ENCODE results near the gene MAGI1. TPM values are rescaled to one million over a fixed set of nuclear protein-coding genes. Genes with fewer than 3 reads are reported as not detected.

MAGI1 gene
- total and polyA plus RNA-seq, 7 donors, result 10.2 to 54.0 (median 29.8) TPM

DNA sequence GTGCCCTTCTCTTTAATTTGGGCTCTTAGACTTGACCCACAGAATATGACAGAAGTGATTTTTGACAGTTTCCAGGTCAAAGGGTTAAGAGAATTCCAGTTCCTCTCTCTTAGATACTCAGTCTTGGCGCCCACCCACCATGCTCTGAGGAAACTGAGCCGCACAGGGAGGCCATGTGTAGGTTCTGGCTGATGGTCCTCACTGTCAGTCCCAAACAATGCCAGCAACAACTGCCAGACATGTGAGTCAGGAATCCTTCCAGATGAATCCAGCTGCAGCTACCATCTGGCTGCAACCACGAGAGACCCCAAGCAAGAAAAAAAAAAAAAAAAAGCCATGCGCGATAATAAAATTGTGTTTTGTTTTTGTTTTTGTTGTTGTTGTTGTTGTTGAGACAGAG lies 326.6 kb downstream of the MAGI1 start:
- no peak for DNase-seq
- TF ChIP-seq EP300 (IDR thresholded peaks at IDR 0.05) (no peak), CTCF (IDR thresholded peaks at IDR 0.05) (no peak), POLR2A (IDR thresholded peaks at IDR 0.05) (no peak), POLR2AphosphoS5 (IDR thresholded peaks at IDR 0.05) (no peak)
- Histone ChIP-seq H3K9me3 (no peaks in the 10 kb centered on the region), H3K27ac (no peak overlapping the region), H3K4me1 (peaks cover 0 to 6% (median 0%) of the 10 kb centered on the region in 4 donors), H3K36me3 (no peaks in the 10 kb centered on the region), H3K27me3 (no peaks in the 10 kb centered on the region), H3K4me3 (no peak overlapping the region)
- 71 to 81% methylated on average over 5 of the region's 5 CpGs for WGBS, 2 donors
- intact Hi-C loops (cut with DNase I), result no loop called here

GRCh38 chr3:65706776-65707568 lies 331.7 kb downstream of the MAGI1 start:
- TF ChIP-seq CTCF (IDR thresholded peaks at IDR 0.05) (no peak), EP300 (IDR thresholded peaks at IDR 0.05) (no peak), POLR2A (IDR thresholded peaks at IDR 0.05) (no peak)
- no peaks in the 10 kb centered on the region for H3K4me1 ChIP-seq
- H3K9me3 ChIP-seq, result no peaks in the 10 kb centered on the region
- intact Hi-C loops (cut with DNase I), result no loop called here
- H3K27ac ChIP-seq, result no peak overlapping the region
- WGBS, 2 donors, result 79 to 90% methylated on average over 13 of the region's 13 CpGs
- no peak overlapping the region for H3K4me3 ChIP-seq
- no peaks in the 10 kb centered on the region for H3K36me3 ChIP-seq
- no peaks in the 10 kb centered on the region for H3K27me3 ChIP-seq
- no peak for DNase-seq

DNA sequence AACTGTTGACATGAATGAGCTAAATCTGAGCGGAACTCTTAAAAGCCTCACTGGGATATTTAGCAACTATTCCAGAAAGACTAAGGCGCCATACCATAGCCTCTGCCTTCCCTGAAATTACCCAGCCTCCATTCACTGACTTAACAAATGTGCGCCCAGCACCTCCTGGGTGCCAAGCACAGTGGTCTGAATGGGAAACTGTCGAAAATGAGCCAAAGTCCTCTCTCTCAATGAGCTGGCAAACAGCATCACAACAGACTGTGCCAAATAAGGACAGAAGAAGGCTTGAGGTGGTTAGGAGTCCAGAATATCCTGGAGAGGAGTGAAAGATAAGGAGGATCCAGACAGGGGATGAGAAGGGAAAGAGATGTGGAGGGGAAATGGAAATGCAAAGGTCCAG lies 332.4 kb downstream of the MAGI1 start:
- no peak for TF ChIP-seq CTCF (IDR thresholded peaks at IDR 0.05)
- TF ChIP-seq EP300 (IDR thresholded peaks at IDR 0.05), result no peak
- TF ChIP-seq POLR2AphosphoS5 (IDR thresholded peaks at IDR 0.05), result no peak
- TF ChIP-seq POLR2A (IDR thresholded peaks at IDR 0.05), result no peak
- 80 to 92% methylated on average over 4 of the region's 4 CpGs for WGBS, 2 donors
- DNase-seq, result no peak
- Histone ChIP-seq H3K36me3 (no peaks in the 10 kb centered on the region), H3K4me1 (no peaks in the 10 kb centered on the region), H3K4me3 (no peak overlapping the region), H3K9me3 (no peaks in the 10 kb centered on the region), H3K27ac (no peak overlapping the region), H3K27me3 (no peaks in the 10 kb centered on the region)
- intact Hi-C loops (cut with DNase I), result no loop called here

GRCh38 chr3:65703820-65704219 lies 334.9 kb downstream of the MAGI1 start:
- WGBS, 2 donors, result 85 to 90% methylated on average over 2 of the region's 2 CpGs
- Histone ChIP-seq H3K9me3 (no peaks in the 10 kb centered on the region), H3K27ac (no peak overlapping the region), H3K36me3 (no peaks in the 10 kb centered on the region), H3K4me3 (no peak overlapping the region), H3K27me3 (no peaks in the 10 kb centered on the region), H3K4me1 (no peaks in the 10 kb centered on the region)
- no peak for TF ChIP-seq EP300 (IDR thresholded peaks at IDR 0.05)
- no peak for TF ChIP-seq POLR2A (IDR thresholded peaks at IDR 0.05)
- TF ChIP-seq CTCF (IDR thresholded peaks at IDR 0.05), result no peak
- no peak for TF ChIP-seq POLR2AphosphoS5 (IDR thresholded peaks at IDR 0.05)
- DNase-seq, result no peak
- intact Hi-C loops (cut with DNase I), result no loop called here

- no peak overlapping the region for H3K4me3 ChIP-seq
- H3K27ac ChIP-seq, result no peak overlapping the region
- H3K4me1 ChIP-seq, result no peaks in the 10 kb centered on the region
- no peaks in the 10 kb centered on the region for H3K9me3 ChIP-seq
- TF ChIP-seq POLR2A (IDR thresholded peaks at IDR 0.05) (no peak), EP300 (IDR thresholded peaks at IDR 0.05) (no peak), CTCF (IDR thresholded peaks at IDR 0.05) (no peak), POLR2AphosphoS5 (IDR thresholded peaks at IDR 0.05) (no peak)
- no peaks in the 10 kb centered on the region for H3K36me3 ChIP-seq
- DNase-seq, result no peak
- intact Hi-C loops (cut with DNase I), result no loop called here
- WGBS, 2 donors, result 84 to 92% methylated on average over 5 of the region's 5 CpGs
- H3K27me3 ChIP-seq, result no peaks in the 10 kb centered on the region
Observed at GRCh38 chr3:65703026-65703425, 335.7 kb downstream of the MAGI1 start.
